Tibial nerve (tissue), 3 donors: Measurements from ENCODE around the gene SH3RF3.

ENCODE experiments used
- POLR2A ChIP-seq, 2 donors: fragments of 450-650 bp; IDR thresholded peaks; one replicate each; pipeline ENCODE4 v1.6.1; 2017; ENCODE audit warnings: antibody characterized with exemption in 2 of 2, mild to moderate bottlenecking in 2 of 2, moderate library complexity in 2 of 2
- TF ChIP-seq, protein P1 (sequence below), 5 experiments: fragments of 200-600 bp in 3 of 5; fragments of 450-650 bp in 2 of 5; sonication (generic) in 3 of 5; IDR thresholded peaks; one replicate each; pipeline ENCODE4 v1.5.1; 2016 to 2019; ENCODE audit warnings: antibody characterized with exemption in 5 of 5, mild to moderate bottlenecking in 3 of 5, moderate library complexity in 2 of 5

DNA sequence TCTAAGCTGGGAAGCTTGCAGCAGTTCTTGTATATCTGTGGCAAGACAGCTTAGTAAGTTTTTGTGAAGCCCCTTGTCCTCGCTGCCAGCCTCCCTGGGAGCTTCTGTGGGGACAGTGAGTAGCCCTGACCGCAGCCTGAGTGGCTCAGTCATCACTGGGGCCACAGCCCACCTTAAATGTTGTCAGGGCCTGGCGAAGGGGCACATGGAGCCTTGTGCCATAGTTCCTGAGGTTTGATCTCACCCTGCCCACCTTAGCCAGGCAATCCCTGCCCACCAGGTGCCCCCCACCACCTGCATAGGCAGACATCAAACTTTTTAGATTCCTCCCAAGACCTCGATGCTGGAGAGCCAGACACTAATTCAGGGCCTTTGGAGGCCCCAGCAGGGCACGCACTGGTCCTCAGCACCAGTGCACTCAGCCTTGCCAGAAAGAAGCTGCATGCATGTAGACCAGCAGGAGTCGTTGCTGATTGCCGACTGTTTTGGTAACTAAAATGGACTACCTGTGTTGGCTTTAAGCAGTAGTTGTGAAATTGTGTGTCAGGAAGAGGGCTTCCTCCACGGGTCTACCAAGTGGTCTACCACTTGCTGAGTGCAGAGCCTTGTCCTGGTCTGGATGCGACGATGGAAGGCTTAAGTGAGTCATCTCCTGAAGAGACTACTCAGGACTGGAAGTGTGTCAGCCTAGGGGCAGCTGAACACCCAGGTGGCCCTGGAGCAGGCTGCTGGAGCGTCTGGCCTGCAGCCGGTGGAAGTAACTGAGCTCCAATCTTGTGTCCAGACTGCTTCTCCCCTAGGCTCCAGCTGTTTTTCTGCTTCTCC, 251.7 kb downstream of the SH3RF3 start:
- TF ChIP-seq POLR2A (IDR thresholded peaks at IDR 0.05): no peak
- TF ChIP-seq, protein P1, sequence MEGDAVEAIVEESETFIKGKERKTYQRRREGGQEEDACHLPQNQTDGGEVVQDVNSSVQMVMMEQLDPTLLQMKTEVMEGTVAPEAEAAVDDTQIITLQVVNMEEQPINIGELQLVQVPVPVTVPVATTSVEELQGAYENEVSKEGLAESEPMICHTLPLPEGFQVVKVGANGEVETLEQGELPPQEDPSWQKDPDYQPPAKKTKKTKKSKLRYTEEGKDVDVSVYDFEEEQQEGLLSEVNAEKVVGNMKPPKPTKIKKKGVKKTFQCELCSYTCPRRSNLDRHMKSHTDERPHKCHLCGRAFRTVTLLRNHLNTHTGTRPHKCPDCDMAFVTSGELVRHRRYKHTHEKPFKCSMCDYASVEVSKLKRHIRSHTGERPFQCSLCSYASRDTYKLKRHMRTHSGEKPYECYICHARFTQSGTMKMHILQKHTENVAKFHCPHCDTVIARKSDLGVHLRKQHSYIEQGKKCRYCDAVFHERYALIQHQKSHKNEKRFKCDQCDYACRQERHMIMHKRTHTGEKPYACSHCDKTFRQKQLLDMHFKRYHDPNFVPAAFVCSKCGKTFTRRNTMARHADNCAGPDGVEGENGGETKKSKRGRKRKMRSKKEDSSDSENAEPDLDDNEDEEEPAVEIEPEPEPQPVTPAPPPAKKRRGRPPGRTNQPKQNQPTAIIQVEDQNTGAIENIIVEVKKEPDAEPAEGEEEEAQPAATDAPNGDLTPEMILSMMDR (IDR thresholded peaks at IDR 0.05): no peak
